Skeletal muscle cell (primary cell): ENCODE results near the gene KCTD5.
A peak's percentile ranks its signal among the peaks of the same experiment; 100 is the strongest.
"Not testable (repeated sequence)": the region's sequence is repeated elsewhere in the genome, so short reads cannot be mapped to it uniquely, and the experiment has no call there.

Experiments
- DNase-seq: peaks from one replicate; pipeline ENCODE4 v3.0.0-alpha.2; 2010; ENCODE audit warnings: low read depth
- H3K4me3 ChIP-seq: 2 replicates; pipeline ENCODE4 v1.5.1; 2011; ENCODE audit warnings: low read depth, mild to moderate bottlenecking, control low read depth, low read length, moderate library complexity

KCTD5 gene

GRCh38 chr16:2670017-2670416 lies 12.3 kb upstream of the KCTD5 start:
- not testable (repeated sequence) for DNase-seq, H3K4me3 ChIP-seq

DNA sequence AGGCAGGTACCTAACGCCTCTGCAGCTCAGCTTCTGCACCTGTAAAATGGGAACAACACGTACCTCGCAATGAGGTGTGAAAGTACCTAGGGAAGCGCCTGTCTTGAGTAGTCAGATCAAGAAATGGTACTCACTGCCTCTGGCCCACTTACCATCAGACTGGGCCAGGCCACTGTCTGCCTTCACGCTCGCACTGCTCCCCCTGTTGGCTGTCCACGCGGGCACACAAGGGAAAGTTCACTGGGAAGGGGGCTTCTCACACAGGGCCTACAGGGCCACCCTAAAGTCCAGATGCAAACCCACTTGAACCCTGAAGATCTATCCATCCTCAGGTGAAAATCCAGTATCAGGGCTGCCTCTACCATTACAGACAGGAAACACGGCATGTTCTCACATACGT lies 11.1 kb upstream of the KCTD5 start:
- not testable (repeated sequence) for DNase-seq, H3K4me3 ChIP-seq

- no peak overlapping the region for H3K4me3 ChIP-seq
- no peak for DNase-seq
Measured at GRCh38 chr16:2671741-2672140, 10.6 kb upstream of the KCTD5 start.

- peak; percentile 76 for DNase-seq
- peak overlapping the region; percentile 64 for H3K4me3 ChIP-seq
Measured at GRCh38 chr16:2673066-2673999, 9.0 kb upstream of the KCTD5 start.

DNA sequence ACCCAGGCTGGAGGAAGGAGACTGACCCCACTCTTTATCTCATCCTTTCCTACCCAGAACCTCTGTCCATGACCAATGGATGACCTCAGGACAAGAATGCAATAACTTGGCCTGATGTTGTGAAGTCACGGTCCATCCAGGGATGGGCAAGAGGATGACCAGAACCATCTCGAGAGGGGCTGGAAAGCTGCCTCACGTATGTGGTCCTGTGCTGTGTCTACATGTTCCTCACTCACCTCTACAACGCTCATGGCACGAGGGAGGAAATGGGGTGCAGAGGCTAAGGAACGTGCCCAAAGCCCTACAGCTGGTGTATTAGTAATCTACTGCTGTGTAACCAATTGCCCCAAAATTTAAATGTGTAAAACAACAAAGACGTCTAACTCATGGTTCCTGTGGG lies 7.3 kb upstream of the KCTD5 start:
- no peak for DNase-seq
- no peak overlapping the region for H3K4me3 ChIP-seq

GRCh38 chr16:2675714-2676113 lies 6.6 kb upstream of the KCTD5 start:
- no peak for DNase-seq

GRCh38 chr16:2676937-2677336 lies 5.4 kb upstream of the KCTD5 start:
- not testable (repeated sequence) for H3K4me3 ChIP-seq, DNase-seq

More at GRCh38 chr16:2675714-2676113, 6.6 kb upstream of the KCTD5 start:
- no peak overlapping the region for H3K4me3 ChIP-seq

DNA sequence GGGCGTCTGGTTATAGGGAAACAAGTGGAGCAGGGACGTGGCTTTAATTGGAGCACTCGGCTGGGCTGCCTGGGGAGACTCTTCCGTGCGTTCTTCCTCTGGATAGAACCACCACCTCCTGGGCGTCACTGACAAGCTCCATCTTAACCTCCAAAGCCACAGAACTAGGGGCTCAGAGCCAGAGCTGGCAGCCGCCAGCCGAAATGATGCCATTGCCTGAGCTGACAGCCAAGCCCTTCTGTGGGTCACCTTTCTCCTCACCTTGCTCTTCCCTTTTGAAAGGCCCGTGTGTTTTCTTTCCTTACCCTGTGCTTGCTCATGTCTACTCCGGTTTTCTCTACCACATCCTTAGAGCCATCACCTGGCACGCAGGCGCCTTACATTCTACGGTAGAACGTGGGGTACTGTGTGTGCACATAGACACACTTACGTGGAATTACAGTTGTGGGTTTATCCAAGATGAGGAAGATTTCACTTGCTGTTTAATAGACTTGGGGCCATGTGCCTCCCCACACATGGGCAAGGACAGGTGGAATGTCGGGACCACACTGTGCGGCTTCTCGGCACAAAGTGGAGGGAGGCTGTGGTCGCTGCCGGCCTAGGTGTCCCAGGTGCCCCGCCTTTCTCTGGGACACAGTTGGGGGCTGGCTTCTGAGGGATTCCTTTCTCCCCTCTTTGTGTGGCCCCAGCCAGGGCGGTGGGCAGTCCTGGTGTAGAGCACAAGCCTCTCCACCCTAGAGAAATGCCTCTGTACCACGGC lies 3.9 kb upstream of the KCTD5 start:
- not testable (repeated sequence) for H3K4me3 ChIP-seq, DNase-seq

GRCh38 chr16:2679902-2680301 lies 2.4 kb upstream of the KCTD5 start:
- not testable (repeated sequence) for H3K4me3 ChIP-seq, DNase-seq

GRCh38 chr16:2680360-2680759 lies 2.0 kb upstream of the KCTD5 start:
- H3K4me3 ChIP-seq, DNase-seq: not testable (repeated sequence)

GRCh38 chr16:2683041-2683440 lies 718 bp downstream of the KCTD5 start:
- H3K4me3 ChIP-seq, result peak overlapping the region; percentile 98
- not testable (repeated sequence) for DNase-seq

DNA sequence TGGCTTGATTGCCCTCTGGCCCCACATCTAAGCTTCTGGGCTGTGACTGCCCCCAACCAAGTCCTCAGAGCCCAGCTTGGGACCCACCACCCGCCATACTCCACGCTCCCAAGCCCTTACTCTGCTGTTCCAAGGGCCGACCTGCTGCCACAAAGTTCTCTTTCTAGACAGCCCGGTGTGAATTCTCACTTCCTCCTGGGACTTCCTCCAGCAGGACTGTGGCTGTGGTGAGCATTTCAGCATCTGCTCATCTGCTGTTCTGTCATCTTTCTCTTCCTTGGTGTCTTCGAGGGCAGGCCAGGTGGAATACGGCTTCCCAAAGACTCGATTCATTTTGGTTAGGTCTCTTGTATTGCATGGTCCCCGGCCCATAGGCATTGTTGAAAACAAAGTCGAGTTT lies 3.8 kb downstream of the KCTD5 start:
- DNase-seq, result not testable (repeated sequence)

DNA sequence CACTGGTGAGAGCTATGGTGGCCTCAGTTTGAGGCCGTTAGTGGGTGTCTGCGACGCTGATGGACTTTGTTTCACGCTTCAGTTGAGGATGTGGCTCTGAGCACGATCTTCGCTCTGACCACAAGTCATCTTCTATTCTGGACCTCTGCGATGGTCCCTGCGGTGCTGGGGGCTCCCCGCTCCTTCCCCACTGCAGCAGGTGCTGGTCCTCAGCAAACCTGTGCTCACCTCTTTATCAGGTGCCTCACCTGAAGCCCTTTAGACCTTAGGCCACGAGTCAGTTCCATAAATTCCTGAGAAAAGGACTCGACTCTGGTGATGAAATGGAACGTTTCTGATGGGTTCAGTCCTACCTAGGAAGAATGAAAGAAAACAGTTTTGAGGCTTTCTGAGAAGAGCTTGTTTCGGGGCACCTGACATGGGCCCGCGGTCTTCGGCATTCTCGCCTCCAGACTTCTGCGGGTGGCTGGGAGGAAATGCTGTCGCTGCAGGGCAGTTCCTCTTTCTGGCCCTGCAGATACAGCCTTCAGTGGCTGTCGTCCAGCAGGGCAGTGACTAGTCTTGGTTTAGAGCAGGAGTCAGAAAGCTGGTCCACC lies 4.7 kb downstream of the KCTD5 start:
- H3K4me3 ChIP-seq, result no peak overlapping the region

More for the DNA sequence above, 3.8 kb downstream of the KCTD5 start:
- H3K4me3 ChIP-seq, result not testable (repeated sequence)

DNA sequence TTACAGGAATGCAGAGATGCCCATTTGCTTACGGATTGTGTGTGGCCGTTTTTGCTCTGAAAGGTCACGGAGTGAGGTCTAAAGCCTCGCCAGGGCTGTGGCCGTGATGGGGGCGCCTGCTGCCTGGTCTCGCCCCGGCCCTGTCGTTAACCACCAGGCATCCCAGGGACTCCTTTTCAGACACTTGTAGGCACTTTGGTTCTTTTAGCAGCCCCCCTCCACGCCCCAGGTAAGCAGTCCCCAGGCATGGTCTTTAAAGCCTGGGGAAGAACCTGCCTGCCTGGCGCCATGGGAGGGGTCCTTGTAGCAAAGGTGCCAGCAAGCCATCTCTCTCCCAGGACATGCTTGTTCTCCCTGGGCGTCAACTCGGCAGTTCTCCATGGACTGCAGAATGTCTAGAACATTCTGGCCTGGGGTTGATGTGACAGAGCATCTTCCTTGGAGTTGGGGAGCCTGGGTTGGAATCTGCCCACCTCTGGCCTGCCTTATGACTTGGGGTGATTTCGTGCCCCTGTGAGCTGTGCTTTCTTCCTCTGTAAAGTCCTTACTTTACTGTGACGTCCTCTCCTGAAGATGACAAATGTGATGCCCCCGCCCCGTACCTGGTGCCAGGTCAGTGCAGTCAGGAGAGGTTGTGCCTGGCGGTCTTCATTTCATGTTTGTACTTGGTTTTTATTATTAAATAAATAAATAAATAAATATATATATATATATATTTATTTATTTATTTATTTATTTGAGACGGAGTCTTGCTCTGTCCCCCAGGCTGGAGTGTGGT lies 5.4 kb downstream of the KCTD5 start:
- DNase-seq, result no peak

More for the DNA sequence above, 4.7 kb downstream of the KCTD5 start:
- no peak for DNase-seq

GRCh38 chr16:2689422-2689821 lies 7.1 kb downstream of the KCTD5 start:
- not testable (repeated sequence) for DNase-seq, H3K4me3 ChIP-seq

More for the DNA sequence above, 5.4 kb downstream of the KCTD5 start:
- H3K4me3 ChIP-seq, result no peak overlapping the region

GRCh38 chr16:2689968-2690801 lies 7.9 kb downstream of the KCTD5 start:
- H3K4me3 ChIP-seq, result no peak overlapping the region
- no peak for DNase-seq

- no peak for DNase-seq
- no peak overlapping the region for H3K4me3 ChIP-seq
Measured at GRCh38 chr16:2690852-2691251, 8.5 kb downstream of the KCTD5 start.

- DNase-seq, result no peak
Measured at GRCh38 chr16:2691491-2692248, 9.3 kb downstream of the KCTD5 start.

More at GRCh38 chr16:2691491-2692248, 9.3 kb downstream of the KCTD5 start:
- no peak overlapping the region for H3K4me3 ChIP-seq
